H1 (cell line): Measurements from ENCODE around the gene NDUFB8. TPM values are rescaled to one million over a fixed set of nuclear protein-coding genes. Genes with fewer than 3 reads are reported as not detected.

ENCODE experiments used
- RAD21 ChIP-seq, 2 experiments: IDR thresholded peaks in 1 of 2; conservative IDR thresholded peaks in 1 of 2; 2 replicates each; pipeline ENCODE4 v1.6.1; 2011; ENCODE audit warnings: low read depth in 2 of 2, low read length in 2 of 2, improper control_type of control experiment in 1 of 2, inconsistent platforms in 1 of 2, mild to moderate bottlenecking in 1 of 2, moderate library complexity in 1 of 2
- polyA plus RNA-seq, 7 experiments: library from polyadenylated mRNA; depleted of rRNA in 3 of 7; stranded (reverse) in 5 of 7; unstranded in 2 of 7; fragments of >200 nt in 5 of 7; fragments of 200-250 nt in 2 of 7; gene quantifications; 1 replicate in 5 of 7; 2 replicates in 1 of 7; 4 replicates in 1 of 7; pipeline versions ENCODE4 v1.2.1 to v1.2.3, GENCODE V29; 2011 to 2013; ENCODE audit warnings: missing spikeins in 2 of 7, mixed read lengths in 2 of 7
- total RNA-seq: library from RNA; stranded (reverse); fragmentation: NEBNext Ultra II Directional; extraction: Animal tissue kit (Norgen Biotek cat#: 25700); gene quantifications from 2 replicates; pipeline ENCODE4 v1.2.1, GENCODE V29; 2021

Gene NDUFB8
- total and polyA plus RNA-seq, 2 of the 8 experiments (the other 6 are each of a cell fraction or from before 2014, with no cell fraction given): 175 to 455 TPM

- no peak for TF ChIP-seq RAD21 (IDR thresholded peaks at IDR 0.05 in 1 of 2, conservative IDR thresholded peaks at IDR 0.05 in 1 of 2; ENCODE audit: low read depth in 2 of 2, low read length in 2 of 2)
Observed at GRCh38 chr10:100529475-100530298, at the start of gene NDUFB8 (continued).
